HG03575 (cell line): Measurements from ENCODE around the gene MRPL58.
"Not testable (repeated sequence)": the region's sequence is repeated elsewhere in the genome, so short reads cannot be mapped to it uniquely, and the experiment has no call there.

ENCODE experiments used
- ATAC-seq: cut with Tn5 transposase; IDR thresholded peaks from one replicate; pipeline ENCODE4 v1.9.1; 2021; ENCODE audit not compliant: unreplicated experiment, insufficient number of reproducible peaks, low FRiP score; ENCODE audit errors: extremely low read depth

Gene MRPL58

DNA sequence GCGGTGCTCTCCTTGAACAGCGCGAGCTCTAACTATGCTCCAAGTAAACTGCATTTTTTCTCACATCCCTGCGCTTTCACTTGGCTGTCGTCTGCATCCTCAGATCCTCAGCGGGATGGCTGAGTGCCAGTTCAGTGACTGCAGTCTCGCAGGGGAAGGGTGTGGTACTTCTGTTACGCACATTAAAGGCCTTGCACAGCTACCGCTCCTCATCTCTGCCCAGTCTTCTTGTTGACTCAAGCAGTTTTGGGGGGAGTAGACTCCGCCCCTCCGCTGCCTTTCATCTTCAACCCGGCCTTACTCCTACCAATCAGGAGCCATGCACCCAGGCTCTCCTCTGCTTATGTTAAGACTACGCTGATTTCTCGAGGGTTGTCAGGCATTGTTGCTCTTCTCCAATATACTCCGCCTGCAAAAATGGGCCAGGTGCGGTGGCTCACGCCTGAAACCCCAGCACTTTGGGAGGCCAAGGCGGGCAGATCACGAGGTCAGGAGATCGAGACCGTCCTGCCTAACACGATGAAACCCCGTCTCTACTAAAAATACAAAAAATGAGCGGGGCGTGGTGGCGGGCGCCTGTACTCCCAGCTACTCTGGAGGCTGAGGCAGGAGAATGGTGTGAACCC, 24.3 kb downstream of the MRPL58 start:
- no peak for ATAC-seq

DNA sequence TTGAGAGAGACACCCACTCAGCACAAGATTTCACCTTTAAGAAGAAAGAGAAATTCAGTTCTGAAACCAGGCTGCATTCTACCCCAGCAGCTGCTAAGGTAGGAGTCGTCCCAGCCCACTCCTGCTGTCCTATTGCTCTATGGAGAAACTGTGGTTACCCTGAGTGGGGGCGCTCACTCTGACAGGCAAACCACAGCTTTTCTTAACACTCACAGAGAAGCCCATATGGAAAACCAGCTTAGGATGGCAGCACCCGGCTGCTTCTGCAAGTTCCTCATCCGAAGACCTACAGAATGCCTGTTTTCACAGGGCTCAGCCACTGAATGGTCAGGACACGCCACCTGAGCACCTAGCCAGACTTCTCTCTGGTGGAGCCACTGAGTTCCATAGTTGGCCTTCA, 26.8 kb downstream of the MRPL58 start:
- ATAC-seq, result no peak

DNA sequence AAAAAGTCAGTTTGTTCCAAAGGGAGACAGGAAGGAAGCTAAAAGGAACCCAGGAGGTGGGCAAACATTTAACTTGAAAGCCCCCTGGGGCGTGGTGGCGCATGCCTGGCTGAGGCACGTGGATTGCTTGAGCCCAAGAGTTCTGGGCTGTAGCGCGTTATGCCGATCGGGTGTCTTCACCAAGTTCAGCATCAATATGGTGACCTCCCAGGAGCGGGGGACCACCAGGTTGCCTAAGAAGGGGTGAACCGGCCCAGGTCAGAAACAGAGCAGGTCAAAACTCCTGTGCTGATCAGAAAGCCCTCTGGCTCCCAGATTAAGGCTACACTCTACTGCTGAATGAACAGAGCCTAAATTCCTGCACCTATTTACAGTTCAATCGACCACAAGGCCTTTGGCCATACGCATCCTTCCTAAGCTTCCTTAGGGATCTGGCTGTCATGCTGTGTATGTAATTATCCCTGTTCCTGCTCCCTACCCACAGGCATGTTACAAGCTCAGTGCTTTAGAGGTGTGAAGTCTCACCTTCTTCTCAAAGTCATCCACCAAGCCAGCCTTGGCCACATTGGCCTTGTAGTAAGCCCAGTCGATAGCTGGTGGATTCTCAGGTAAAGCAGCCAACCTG, 29.3 kb downstream of the MRPL58 start:
- ATAC-seq, result no peak

DNA sequence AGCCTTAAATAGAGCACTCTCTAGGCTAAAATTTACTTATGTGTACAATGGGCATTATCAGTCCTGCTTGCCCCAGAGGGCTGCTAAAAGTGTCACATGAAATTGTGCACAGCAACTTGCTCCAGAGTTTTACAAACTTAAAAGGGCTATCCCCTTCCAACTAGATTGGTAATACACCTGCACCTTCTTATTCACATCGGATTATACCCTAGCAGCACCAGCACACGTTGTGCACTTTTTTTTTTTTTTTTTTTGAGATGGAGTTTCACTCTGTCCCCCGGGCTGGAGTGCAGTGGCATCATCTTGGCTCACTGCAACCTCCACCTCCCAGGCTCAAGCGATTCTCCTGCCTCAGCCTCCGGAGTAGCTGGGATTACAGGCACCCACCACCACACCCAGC, 31.3 kb downstream of the MRPL58 start:
- ATAC-seq, result not testable (repeated sequence)

DNA sequence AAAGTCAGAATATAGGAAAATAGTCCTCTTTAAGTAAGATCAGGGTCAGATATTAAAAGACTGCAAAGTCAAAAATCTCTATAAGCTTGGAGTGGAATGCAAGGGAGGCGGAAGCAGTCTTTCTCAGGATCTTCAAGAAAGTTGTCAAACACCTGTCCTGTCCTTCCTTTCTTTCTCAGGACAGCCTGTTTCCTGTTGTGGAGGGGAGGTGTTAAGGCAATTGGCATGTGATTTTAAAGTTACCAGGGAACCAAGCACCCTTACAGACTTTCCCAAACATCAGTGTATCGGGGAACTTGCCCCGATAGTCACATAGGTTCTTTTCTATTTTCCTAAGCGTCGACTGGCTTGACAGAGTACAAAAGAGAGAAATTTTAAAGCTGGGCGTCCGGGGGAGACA, 32.2 kb downstream of the MRPL58 start:
- no peak for ATAC-seq

DNA sequence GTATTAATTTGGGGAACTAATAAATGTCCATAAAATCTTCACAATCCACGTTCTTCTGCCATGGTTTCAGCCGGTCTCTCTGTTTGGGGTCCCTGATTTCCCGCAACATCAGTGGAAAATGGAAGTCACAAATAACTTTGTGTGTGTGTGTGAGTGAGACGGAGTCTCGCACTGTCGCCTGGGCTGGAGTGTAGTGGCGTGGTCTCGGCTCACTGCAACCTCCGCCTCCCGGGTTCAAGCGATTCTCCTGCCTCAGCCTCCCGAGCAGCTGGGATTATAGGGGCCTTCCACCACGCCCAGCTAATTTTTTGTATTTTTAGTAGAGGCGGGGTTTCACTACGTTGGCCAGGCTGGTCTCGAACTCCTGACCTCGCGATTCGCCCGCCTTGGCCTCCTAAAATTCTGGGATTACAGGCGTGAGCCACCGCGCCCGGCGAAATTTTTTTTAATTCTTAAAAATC, 33.5 kb downstream of the MRPL58 start:
- not testable (repeated sequence) for ATAC-seq

DNA sequence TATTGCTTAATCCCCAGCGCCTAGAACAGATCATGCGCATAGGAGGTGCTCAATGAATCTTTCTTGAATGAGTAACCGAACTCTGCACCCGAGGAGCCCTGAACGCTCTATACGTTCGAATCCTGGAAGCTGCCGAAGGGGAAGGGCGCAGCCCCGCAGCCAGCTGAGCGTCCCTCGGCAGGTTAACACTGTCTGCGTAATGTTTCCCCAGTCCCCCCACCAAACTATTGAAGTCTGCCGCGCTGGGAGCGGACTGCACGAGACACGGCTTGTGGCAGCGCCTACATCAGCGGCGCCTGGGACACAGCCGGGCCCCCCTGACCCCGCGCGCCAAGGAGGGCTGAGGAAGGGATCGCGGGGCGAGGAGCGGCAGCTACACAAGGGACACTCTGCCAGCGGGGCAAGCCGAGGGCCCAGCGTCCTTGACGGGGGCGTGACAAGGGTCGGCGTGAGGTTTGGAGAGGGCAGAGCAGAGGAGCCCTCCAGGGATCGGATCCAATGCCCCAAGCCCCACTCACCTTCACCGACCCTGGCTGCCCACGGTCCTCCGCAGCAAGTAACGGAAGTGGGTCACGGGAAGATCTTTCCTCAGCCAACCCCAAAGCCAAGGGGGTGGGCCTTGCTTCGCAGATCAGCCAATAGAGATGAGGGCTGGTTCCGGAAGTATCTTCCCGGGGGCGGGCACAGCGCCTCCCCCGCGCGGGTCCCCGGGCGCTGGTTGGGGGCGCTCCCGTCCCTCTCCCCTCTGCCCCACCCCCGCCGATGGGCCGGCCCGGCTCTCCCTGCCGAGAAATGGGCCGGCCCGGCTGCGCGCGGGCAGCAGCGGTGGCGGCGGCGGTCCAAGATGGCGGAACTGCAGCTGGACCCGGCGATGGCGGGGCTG, 34.2 kb downstream of the MRPL58 start, which contains the start of the genes ATP5PD and KCTD2:
TSS of gene ATP5PD (minus strand) at position 563 of the 883 bp plus-strand sequence. CDS start 4,319 bp downstream, outside the sequence.
TSS of gene KCTD2 (plus strand) at position 819 of the 883 bp plus-strand sequence. CDS start at position 845, 26 bp downstream.
- ATAC-seq, result peak; percentile 75

DNA sequence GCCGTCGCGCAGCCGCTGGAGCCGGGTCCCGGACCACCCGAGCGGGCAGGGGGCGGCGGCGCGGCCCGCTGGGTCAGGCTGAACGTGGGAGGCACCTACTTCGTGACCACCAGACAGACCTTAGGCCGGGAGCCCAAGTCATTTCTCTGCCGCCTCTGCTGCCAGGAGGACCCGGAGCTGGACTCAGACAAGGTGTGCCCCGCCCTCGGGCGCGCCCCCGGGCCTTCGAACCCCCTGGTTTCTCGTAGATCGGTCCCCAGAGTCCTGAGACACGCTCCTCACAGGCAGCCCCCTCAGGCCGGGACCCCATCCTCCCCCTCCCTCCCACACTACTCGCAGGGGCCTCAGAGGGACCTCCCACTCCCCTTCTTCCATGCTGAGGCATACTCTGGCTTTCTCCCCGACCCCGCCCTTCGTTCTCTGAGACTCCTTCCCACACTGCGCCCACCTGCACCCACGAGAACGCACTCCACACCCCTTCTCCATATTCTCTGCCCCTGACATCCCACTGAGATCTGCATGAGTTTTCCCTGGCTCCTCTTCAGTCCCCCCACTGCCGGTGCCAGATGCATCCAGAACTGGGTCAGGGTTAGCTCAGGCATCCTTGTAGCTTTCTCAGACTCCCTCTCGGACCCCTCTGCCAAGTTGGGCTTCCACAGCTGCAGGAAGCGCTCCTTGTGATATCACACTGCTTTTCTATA, 35.1 kb downstream of the MRPL58 start:
- ATAC-seq, result no peak

DNA sequence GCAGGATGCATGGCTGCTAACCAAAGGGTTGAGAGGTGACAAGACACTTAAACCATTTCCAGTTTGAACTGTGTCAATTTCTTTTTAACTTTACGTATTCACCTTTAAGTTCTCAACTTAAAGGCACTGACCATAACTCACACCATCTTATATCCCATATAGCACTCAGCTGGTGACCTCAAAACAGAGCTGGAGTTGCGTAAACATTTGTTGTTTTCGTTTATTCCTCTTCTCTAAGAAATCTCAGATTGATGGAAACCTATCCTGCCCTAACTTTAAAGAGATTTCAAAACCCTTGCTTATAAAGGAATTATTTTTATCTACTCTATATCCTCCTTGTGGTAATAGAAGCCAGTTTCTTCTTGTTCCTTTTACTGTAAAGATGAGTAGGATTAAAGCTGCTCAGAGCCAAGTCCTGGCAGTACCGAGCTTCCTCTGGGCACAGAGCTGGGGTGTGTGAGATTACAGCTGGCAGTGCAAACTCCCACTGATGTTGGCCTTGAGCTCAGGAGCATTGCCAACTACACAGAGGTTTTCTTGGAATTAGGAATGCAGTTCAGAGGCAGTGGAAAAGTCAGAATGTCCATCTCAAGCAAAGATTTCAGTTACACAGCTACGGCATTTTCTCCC, 35.9 kb downstream of the MRPL58 start:
- ATAC-seq, result no peak

DNA sequence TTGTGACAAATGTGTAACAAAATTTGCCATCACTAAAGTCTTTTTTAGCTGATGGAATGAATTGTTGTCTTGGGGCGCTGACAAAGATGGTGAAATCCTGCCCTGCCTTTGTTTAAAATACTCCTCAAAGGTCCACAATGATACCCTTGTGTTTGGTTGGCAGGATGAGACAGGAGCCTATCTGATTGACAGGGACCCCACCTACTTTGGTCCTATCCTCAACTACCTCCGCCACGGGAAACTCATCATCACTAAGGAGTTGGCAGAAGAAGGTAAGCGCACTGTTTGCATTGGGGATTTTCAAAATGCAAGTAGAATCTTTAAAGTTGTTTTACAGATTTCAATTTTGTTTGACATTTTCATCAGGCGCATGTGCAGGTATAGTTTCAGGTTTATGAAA, 36.6 kb downstream of the MRPL58 start:
- no peak for ATAC-seq

DNA sequence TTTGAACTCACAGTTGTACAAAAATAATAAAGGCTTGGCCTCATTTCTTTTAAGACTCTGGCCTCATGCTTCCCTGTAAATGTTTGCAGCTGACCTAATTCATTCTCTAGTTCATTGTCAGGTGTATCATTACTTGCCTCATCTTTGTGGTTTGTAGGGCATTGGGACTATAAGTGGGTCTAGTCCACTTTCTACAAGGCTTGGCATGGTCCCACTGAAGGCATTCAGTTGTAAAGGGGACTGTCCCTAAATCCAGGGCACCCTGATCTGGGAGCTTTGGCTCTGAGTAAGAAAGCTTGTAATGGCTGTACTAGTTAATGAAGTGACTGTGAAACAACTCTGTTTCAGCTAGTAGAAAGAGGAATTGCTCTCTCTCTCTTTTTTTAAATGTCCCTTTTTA, 37.2 kb downstream of the MRPL58 start:
- ATAC-seq, result no peak

DNA sequence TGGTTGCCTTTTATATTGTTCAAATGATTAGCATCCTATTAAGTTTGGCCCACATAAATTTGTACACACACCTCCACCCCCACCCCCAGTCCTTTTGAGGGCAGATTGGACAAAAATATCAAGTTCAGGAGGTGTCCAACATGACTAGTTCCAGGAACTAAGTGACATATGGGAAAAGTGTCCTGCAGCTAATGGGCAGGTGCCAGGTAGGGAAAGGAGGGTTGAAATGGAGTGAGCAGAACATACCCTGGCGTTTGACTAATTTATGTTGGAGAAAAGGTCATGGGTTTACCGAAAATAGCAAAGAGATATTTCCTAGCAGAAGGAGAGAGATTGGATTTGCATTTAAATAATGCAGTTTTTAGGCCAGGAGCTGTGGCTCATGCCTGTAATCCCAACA, 39.5 kb downstream of the MRPL58 start:
- ATAC-seq, result no peak

DNA sequence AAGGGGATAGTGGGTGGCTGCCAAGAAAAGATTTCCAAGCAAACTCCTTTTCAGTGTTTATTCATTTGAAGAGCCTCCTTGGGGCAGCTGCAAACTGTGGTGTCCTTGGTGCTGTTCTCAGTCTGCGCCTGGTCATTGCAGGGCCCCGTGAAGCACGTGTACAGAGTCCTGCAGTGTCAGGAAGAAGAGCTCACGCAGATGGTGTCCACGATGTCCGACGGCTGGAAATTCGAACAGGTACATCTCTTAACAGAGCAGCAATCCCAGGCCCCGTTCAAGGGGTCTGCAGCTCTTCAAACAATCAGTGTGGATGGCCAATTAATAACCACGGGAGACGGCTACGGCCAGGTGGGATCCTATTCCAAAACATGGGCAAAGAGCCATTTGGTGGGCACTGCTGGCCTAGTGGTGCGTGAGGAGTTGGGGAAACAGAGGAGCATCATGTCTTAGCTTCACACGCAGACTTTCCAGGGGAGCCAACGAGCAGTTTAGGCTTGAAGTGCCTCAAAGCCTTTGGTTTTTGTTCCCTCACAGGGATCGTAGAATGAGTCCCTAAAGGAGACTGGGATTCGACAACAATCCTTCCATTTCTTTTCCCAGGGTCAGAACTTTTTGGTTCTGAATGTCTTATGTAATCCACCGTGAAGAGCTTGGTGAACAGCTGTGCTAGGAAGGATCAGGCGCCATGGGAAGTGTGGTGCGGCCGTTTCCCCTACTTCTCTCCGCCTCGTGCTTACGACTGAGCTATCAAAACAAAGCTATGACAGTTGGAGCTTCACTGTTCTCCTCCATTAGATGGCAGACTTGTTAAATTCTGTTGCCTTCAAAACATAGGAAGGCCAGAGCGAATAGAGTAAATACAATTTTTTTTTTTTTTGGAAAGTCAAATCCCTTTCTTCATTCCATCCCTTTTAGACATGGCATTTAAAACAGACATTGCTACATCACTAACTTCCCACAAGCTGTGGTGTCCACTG, 47.2 kb downstream of the MRPL58 start:
- no peak for ATAC-seq

DNA sequence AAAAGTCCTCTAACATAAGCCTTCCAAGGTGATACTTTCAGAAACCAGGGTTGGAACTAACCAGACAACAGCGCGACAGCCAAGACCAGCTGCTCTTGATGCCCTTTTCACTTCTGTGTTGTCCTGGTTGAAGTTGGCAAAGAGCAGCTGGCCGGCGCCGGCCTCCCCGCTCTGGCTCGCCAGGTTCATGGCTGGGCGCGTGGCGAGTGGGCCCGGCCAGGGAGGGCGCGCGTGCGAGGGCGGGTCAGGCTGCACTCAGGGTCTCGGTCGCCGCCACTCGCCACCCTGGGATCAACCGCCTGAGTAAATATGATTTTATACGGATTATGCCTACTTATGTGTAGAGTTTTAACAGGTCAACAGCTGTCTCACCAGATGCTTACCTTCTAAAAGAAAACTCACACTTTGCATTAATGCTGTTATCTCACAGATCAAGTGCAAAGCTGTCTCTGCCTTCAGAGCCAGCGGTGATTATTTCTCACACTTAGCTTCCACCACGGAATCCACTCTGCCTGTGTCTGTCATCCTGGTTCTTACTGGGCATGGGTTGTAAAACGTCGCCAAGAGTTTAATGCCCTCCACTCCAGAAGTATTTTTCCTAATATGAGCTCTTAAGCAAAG, 48.1 kb downstream of the MRPL58 start:
- ATAC-seq, result no peak

DNA sequence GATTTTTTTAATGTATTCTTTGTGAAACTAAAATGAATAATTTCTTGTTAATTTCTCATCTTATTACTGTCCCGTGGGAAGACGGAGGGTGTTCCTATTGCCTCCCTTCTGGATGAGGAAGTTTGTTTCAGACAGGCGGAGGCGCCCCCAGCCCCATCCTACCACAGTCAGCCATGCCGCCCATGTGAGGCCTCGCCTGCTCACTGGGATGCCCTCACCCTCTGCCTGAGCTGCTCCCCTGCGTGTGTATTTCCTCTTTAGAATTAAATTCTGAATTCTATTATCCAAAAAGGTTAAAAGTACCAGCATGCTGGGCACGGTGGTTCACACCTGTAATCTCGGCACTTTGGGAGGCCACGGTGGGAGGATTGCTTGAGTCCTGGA, 48.6 kb downstream of the MRPL58 start:
- ATAC-seq, result no peak

DNA sequence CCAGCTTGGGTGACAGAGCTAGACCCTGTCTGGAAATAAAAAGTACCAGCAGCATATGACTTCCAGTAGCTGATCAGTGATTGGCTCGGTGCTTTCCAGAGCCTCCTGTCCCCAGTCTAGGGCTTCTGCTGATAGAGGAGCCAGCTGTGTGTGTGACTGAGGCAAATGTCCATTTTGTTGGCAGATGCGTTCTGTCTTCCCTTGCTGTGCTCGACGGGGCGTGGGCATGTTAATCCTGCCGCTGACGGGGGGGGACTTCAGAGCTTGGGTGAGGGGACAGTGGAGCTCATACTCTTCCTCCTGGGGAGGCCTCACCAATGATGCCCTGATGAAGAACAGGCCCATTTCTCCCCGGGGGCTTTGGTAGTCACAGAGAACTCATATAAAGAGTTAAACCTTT, 49.1 kb downstream of the MRPL58 start:
- ATAC-seq, result no peak

DNA sequence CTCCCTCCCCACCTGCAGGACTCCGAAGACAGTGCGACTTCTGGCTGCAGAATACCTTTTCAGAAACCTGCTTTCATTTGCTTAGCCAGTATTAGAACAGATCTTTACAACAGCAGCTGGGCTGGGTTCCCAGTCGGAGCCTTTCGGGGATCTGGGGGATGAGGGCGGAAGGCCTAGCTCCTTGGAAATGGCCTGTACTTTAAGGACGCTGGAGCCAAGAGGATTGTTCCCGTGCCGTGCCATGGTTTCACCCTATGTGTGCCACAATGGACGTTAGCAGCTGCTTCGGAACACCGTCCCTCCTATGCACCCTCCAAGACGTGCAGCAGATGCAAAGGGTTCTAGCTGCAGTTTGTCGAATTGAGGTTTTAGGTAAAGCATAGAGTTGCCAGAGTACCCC, 50.7 kb downstream of the MRPL58 start:
- no peak for ATAC-seq
